GM12878 (cell line): ENCODE results near the gene TTLL12. TPM values are rescaled to one million over a fixed set of nuclear protein-coding genes. Genes with fewer than 3 reads are reported as not detected.

ENCODE experiments used
- ATAC-seq: fragments of 200-7000 bp; cut with Tn5 transposase; 3 replicates; pipeline ENCODE4 v1.9.1; 2020; ENCODE audit warnings: mild to moderate bottlenecking, moderate library complexity
- BruUV-seq: library from RNA; stranded (reverse); fragments of 400-500 nt; replicated peaks from 2 replicates; lab custom pipeline; 2021; lab: Mats Ljungman, UMichigan
- CTCF ChIA-PET: fragments of 300-600 bp; sonication (Branson Sonifier 250); formaldehyde crosslinking; extraction: SDS; loops from one replicate; lab custom pipeline; 2021; ENCODE audit warnings: inconsistent platforms; lab: Yijun Ruan, JAX
- POLR2A ChIA-PET: fragments of 350-600 bp; formaldehyde crosslinking; extraction: SDS; loops from one replicate; lab custom pipeline; 2021; ENCODE audit warnings: inconsistent platforms; lab: Charles Lee
- RAD21 ChIA-PET: fragments of 300-600 bp; sonication (Branson Sonifier 250); formaldehyde crosslinking; loops from one replicate; lab custom pipeline; 2023; ENCODE audit warnings: antibody characterized with exemption; ENCODE audit not compliant: unreplicated experiment; lab: Charles Lee
- SMC1A ChIA-PET: fragments of 300-600 bp; sonication (Branson Sonifier 250); formaldehyde crosslinking; loops from one replicate; lab custom pipeline; 2023; ENCODE audit not compliant: unreplicated experiment, uncharacterized antibody; lab: Charles Lee
- DNase-seq: peaks from one replicate; pipeline ENCODE4 v3.0.0-alpha.2; 2011; ENCODE audit warnings: low read depth, low spot score
- FAIRE-seq: peaks from 3 replicates; lab custom pipeline; 2011; peaks lifted over from hg19 to GRCh38; lab: Jason Lieb, UNC
- H2AFZ ChIP-seq: 2 replicates; pipeline ENCODE4 v1.6.0; 2011; ENCODE audit warnings: low read depth, low read length, control low read depth; ENCODE audit not compliant: control insufficient read depth
- H3K27ac ChIP-seq: 2 replicates; pipeline ENCODE4 v1.5.1; 2011; ENCODE audit warnings: control low read depth; ENCODE audit not compliant: control insufficient read depth, insufficient read depth
- H3K27me3 ChIP-seq, 2 experiments: replicated peaks in 1 of 2; 2 replicates each; pipeline versions ENCODE4 v1.6.0 to v1.6.1; 2011; ENCODE audit warnings: low read length in 1 of 2; ENCODE audit not compliant: control insufficient read depth in 2 of 2, insufficient read depth in 2 of 2
- H3K36me3 ChIP-seq, 2 experiments: 2 replicates each; pipeline ENCODE4 v1.5.1; 2011; ENCODE audit warnings: low read length in 1 of 2; ENCODE audit not compliant: control insufficient read depth in 2 of 2, insufficient read depth in 2 of 2
- H3K4me1 ChIP-seq: 2 replicates; pipeline ENCODE4 v1.6.1; 2011; ENCODE audit warnings: mild to moderate bottlenecking, low read length, moderate library complexity, mixed read lengths; ENCODE audit not compliant: control insufficient read depth, insufficient read depth
- H3K4me2 ChIP-seq: 2 replicates; pipeline ENCODE4 v1.6.0; 2011; ENCODE audit warnings: control low read depth; ENCODE audit not compliant: control insufficient read depth, insufficient read depth
- H3K4me3 ChIP-seq: fragments of 200-600 bp; sonication (generic); 2 replicates; pipeline ENCODE4 v1.5.1; 2016
- H3K79me2 ChIP-seq: 2 replicates; pipeline ENCODE4 v1.6.0; 2011; ENCODE audit warnings: low read length; ENCODE audit not compliant: control insufficient read depth, insufficient read depth
- H3K9ac ChIP-seq: 2 replicates; pipeline ENCODE4 v1.8.0; 2011; ENCODE audit warnings: low read length, control low read depth, mixed read lengths; ENCODE audit not compliant: control insufficient read depth, insufficient read depth
- H3K9me3 ChIP-seq: replicated peaks from 3 replicates; pipeline ENCODE4 v1.5.1; 2011; ENCODE audit warnings: mild to moderate bottlenecking, low read length; ENCODE audit not compliant: control insufficient read depth, insufficient read depth
- H4K20me1 ChIP-seq: 2 replicates; pipeline ENCODE4 v1.6.0; 2011; ENCODE audit not compliant: control insufficient read depth, insufficient read depth
- ATF7 ChIP-seq: fragments of 450-650 bp; IDR thresholded peaks from 2 replicates; pipeline ENCODE4 v1.6.1; 2016; ENCODE audit warnings: low read depth, mild to moderate bottlenecking
- GATAD2B ChIP-seq: fragments of 450-650 bp; conservative IDR thresholded peaks from 2 replicates; pipeline ENCODE4 v1.6.1; 2017; ENCODE audit warnings: low read depth, mild to moderate bottlenecking, moderate library complexity
- HDGF ChIP-seq: fragments of 450-650 bp; IDR thresholded peaks from 2 replicates; pipeline ENCODE4 v1.6.1; 2016; ENCODE audit warnings: antibody characterized with exemption
- IRF5 ChIP-seq: fragments of 450-650 bp; IDR thresholded peaks from 2 replicates; pipeline ENCODE4 v1.6.1; 2017; ENCODE audit warnings: borderline replicate concordance
- WGBS: methylation state at CpG from one replicate; pipeline ENCODE4 v1.1.6; 2016; ENCODE audit warnings: low lambda C conversion rate; ENCODE audit not compliant: insufficient replicate concordance, insufficient coverage; ENCODE audit errors: missing lambda C conversion rate; 5-methylcytosine and 5-hydroxymethylcytosine counted together
- in situ Hi-C: fragments of 300-500 bp; cut with MboI; formaldehyde crosslinking; loops from 9 replicates; pipeline ENCODE4 v1.14.3; 2018; ENCODE audit warnings: mixed read lengths
- intact Hi-C: fragments of 100-400 bp; cut with micrococcal nuclease; formaldehyde crosslinking; loops from one replicate; pipeline ENCODE4 v1.14.2; 2022; ENCODE audit not compliant: unreplicated experiment
- polyA plus RNA-seq, 11 experiments: library from polyadenylated mRNA; depleted of rRNA in 4 of 11; unstranded in 6 of 11; stranded (reverse) in 5 of 11; fragments of >200 nt; fragmentation: Nextera tagmentation in 4 of 11; fragmentation: Illumina TruSeq in 1 of 11; extraction: Ambion mirVana in 4 of 11; extraction: Trizol in 1 of 11; gene quantifications; 1 replicate in 1 of 11; 2 replicates in 10 of 11; pipeline versions ENCODE4 v1.2.1 to v1.2.3, GENCODE V29; 2011 to 2016; ENCODE audit warnings: inconsistent platforms in 2 of 11, missing spikeins in 2 of 11, low read depth in 1 of 11
- total RNA-seq, 4 experiments: library from RNA; depleted of rRNA in 3 of 4; stranded (reverse); fragments of >200 nt in 3 of 4; fragmentation: Illumina TruSeq in 1 of 4; extraction: Trizol in 1 of 4; gene quantifications; 2 replicates each; pipeline versions ENCODE4 v1.2.1 to v1.2.3, GENCODE V29; 2013 to 2021

Gene TTLL12
- total and polyA plus RNA-seq, 10 of the 15 experiments (the other 5 are each of a cell fraction or from before 2014, with no cell fraction given) = 1.00 to 89.8 (median 38.5) TPM

- TF ChIP-seq IRF5 (no peak), GATAD2B (no peak), HDGF (no peak)
Measured at GRCh38 chr22:43179146-43179910, 7.6 kb downstream of the TTLL12 start (continued).

GRCh38 chr22:43177479-43177878 is 9.5 kb downstream of the TTLL12 start:
- FAIRE-seq (no peak), DNase-seq (no peak), ATAC-seq (no peak)
- BruUV-seq = no TSS peak
- Histone ChIP-seq H3K4me1 (no peaks in the 10 kb centered on the region), H3K9ac (no peak overlapping the region), H2AFZ (no peak overlapping the region), H3K27me3 (no peaks in the 10 kb centered on the region), H4K20me1 (no peaks in the 10 kb centered on the region), H3K4me3 (no peak overlapping the region), H3K27ac (no peak overlapping the region), H3K4me2 (no peak overlapping the region), H3K9me3 (no peaks in the 10 kb centered on the region), H3K36me3 (peaks cover 7 to 18% of the 10 kb centered on the region in 2 experiments; a peak in 3 of 4 replicates), H3K79me2 (no peaks in the 10 kb centered on the region)
- intact Hi-C loops = no loop called here
- TF ChIP-seq ATF7 = no peak
- POLR2A ChIA-PET = no interaction called here
- RAD21 ChIA-PET = no interaction called here
- WGBS = 98% methylated on average over 7 of the region's 7 CpGs
- in situ Hi-C loops = no loop called here
- CTCF ChIA-PET = no interaction called here
- SMC1A ChIA-PET = no interaction called here
